Measurements from ENCODE around the gene KRT78. TPM values are rescaled to one million over a fixed set of nuclear protein-coding genes. Genes with fewer than 3 reads are reported as not detected.

KRT78 gene
- total RNA-seq, 1 experiment from 2014 or later: not detected

- H3K36me3 ChIP-seq (ENCODE audit: insufficient read depth, low read length, poor library complexity, severe bottlenecking): no peaks in the 10 kb centered on the region
- BruUV-seq (replicated peaks): no TSS peak
- POLR2A ChIA-PET (ENCODE audit: low non-redundant PET): no interaction called here
- no peaks in the 10 kb centered on the region for H3K4me1 ChIP-seq (ENCODE audit: insufficient read depth, low read length, poor library complexity, severe bottlenecking)
- no peak overlapping the region for H3K27ac ChIP-seq (ENCODE audit: low read depth, low read length, poor library complexity, severe bottlenecking)
- TF ChIP-seq EZH2 (IDR thresholded peaks at IDR 0.05; ENCODE audit: borderline replicate concordance, low read depth, low read length, poor library complexity, severe bottlenecking) (no peak), CTCF (conservative IDR thresholded peaks at IDR 0.05; ENCODE audit: low read depth, low read length) (no peak)
- H3K4me3 ChIP-seq (ENCODE audit: low read depth, low read length, poor library complexity, severe bottlenecking): no peak overlapping the region
- H3K27me3 ChIP-seq (replicated peaks; ENCODE audit: insufficient read depth, low read depth, low read length, poor library complexity): no peaks in the 10 kb centered on the region
- CTCF ChIA-PET: no interaction called here
- intact Hi-C loops (cut with micrococcal nuclease; ENCODE audit: unreplicated experiment): no loop called here
- no peak for DNase-seq (ENCODE audit: low spot score)
- no peaks in the 10 kb centered on the region for H3K9me3 ChIP-seq (ENCODE audit: low read depth, low read length, poor library complexity, severe bottlenecking)
Measured at GRCh38 chr12:52815676-52816588, 32.9 kb downstream of the KRT78 start.

- no peak for DNase-seq (ENCODE audit: low spot score)
- ChIA-PET CTCF (no interaction called here), POLR2A (ENCODE audit: low non-redundant PET) (no interaction called here)
- no peak for TF ChIP-seq EZH2 (IDR thresholded peaks at IDR 0.05; ENCODE audit: borderline replicate concordance, low read depth, low read length, poor library complexity, severe bottlenecking)
- no peak for TF ChIP-seq CTCF (conservative IDR thresholded peaks at IDR 0.05; ENCODE audit: low read depth, low read length)
- intact Hi-C loops (cut with micrococcal nuclease; ENCODE audit: unreplicated experiment): no loop called here
- Histone ChIP-seq H3K36me3 (ENCODE audit: insufficient read depth, low read length, poor library complexity, severe bottlenecking) (no peaks in the 10 kb centered on the region), H3K27ac (ENCODE audit: low read depth, low read length, poor library complexity, severe bottlenecking) (no peak overlapping the region), H3K9me3 (ENCODE audit: low read depth, low read length, poor library complexity, severe bottlenecking) (no peaks in the 10 kb centered on the region), H3K4me1 (ENCODE audit: insufficient read depth, low read length, poor library complexity, severe bottlenecking) (no peaks in the 10 kb centered on the region), H3K27me3 (replicated peaks; ENCODE audit: insufficient read depth, low read depth, low read length, poor library complexity) (no peaks in the 10 kb centered on the region), H3K4me3 (ENCODE audit: low read depth, low read length, poor library complexity, severe bottlenecking) (no peak overlapping the region)
- no TSS peak for BruUV-seq (replicated peaks)
Measured at GRCh38 chr12:52815161-52815560, 33.6 kb downstream of the KRT78 start.

- no TSS peak for BruUV-seq (replicated peaks)
- H3K27me3 ChIP-seq (replicated peaks; ENCODE audit: insufficient read depth, low read depth, low read length, poor library complexity): no peaks in the 10 kb centered on the region
- DNase-seq (ENCODE audit: low spot score): no peak
- H3K4me3 ChIP-seq (ENCODE audit: low read depth, low read length, poor library complexity, severe bottlenecking): no peak overlapping the region
- no peaks in the 10 kb centered on the region for H3K4me1 ChIP-seq (ENCODE audit: insufficient read depth, low read length, poor library complexity, severe bottlenecking)
- H3K36me3 ChIP-seq (ENCODE audit: insufficient read depth, low read length, poor library complexity, severe bottlenecking): no peaks in the 10 kb centered on the region
- ChIA-PET POLR2A (ENCODE audit: low non-redundant PET) (no interaction called here), CTCF (no interaction called here)
- TF ChIP-seq EZH2 (IDR thresholded peaks at IDR 0.05; ENCODE audit: borderline replicate concordance, low read depth, low read length, poor library complexity, severe bottlenecking) (no peak), CTCF (conservative IDR thresholded peaks at IDR 0.05; ENCODE audit: low read depth, low read length) (no peak)
- intact Hi-C loops (cut with micrococcal nuclease; ENCODE audit: unreplicated experiment): no loop called here
- no peak overlapping the region for H3K27ac ChIP-seq (ENCODE audit: low read depth, low read length, poor library complexity, severe bottlenecking)
- no peaks in the 10 kb centered on the region for H3K9me3 ChIP-seq (ENCODE audit: low read depth, low read length, poor library complexity, severe bottlenecking)
Measured at GRCh38 chr12:52814710-52815155, 34.1 kb downstream of the KRT78 start.

Data from A673 (cell line).